Panc1 (cell line): ENCODE results near the gene FAM114A2. TPM values are rescaled to one million over a fixed set of nuclear protein-coding genes. Genes with fewer than 3 reads are reported as not detected.
A peak's percentile ranks its signal among the peaks of the same experiment; 100 is the strongest.

Experiments
- ATAC-seq: fragments of 200-7000 bp; cut with Tn5 transposase; 2 replicates; pipeline ENCODE4 v1.9.1; 2020; ENCODE audit warnings: mild to moderate bottlenecking, moderate library complexity
- BruUV-seq: library from RNA; stranded (reverse); fragments of 400-500 nt; replicated peaks from 2 replicates; lab custom pipeline; 2021; lab: Mats Ljungman, UMichigan
- CTCF ChIA-PET: fragments of 300-600 bp; sonication (Branson Sonifier 250); formaldehyde crosslinking; loops from one replicate; lab custom pipeline; 2022; ENCODE audit warnings: antibody characterized with exemption; lab: Charles Lee
- POLR2A ChIA-PET: fragments of 300-600 bp; sonication (Branson Sonifier 250); formaldehyde crosslinking; loops from one replicate; lab custom pipeline; 2022; ENCODE audit warnings: antibody characterized with exemption; lab: Charles Lee
- DNase-seq: peaks from one replicate; pipeline ENCODE4 v3.0.0-alpha.2; 2010; ENCODE audit warnings: low read depth, low spot score
- H3K27ac ChIP-seq: 2 replicates; pipeline ENCODE4 v1.5.1; 2011; ENCODE audit warnings: mild to moderate bottlenecking, low read length, inconsistent platforms
- H3K27me3 ChIP-seq: fragments of 200-500 bp; sonication (Bioruptor generic); 2 replicates; pipeline ENCODE4 v1.6.0; 2014; ENCODE audit warnings: low read length, inconsistent platforms; ENCODE audit not compliant: control insufficient read depth, insufficient read depth
- H3K36me3 ChIP-seq: fragments of 200-500 bp; sonication (Bioruptor generic); 2 replicates; pipeline ENCODE4 v1.5.1; 2014; ENCODE audit warnings: inconsistent platforms, mild to moderate bottlenecking, low read length, moderate library complexity; ENCODE audit not compliant: control insufficient read depth, insufficient read depth
- H3K4me1 ChIP-seq: 2 replicates; pipeline ENCODE4 v1.5.1; 2011; ENCODE audit warnings: inconsistent platforms, mild to moderate bottlenecking, low read length, moderate library complexity; ENCODE audit not compliant: control insufficient read depth, insufficient read depth
- H3K4me3 ChIP-seq, 2 experiments: 2 replicates each; pipeline ENCODE4 v1.5.1; 2011 to 2012; ENCODE audit warnings: low read depth in 2 of 2, low read length in 2 of 2, mild to moderate bottlenecking in 2 of 2, inconsistent platforms in 1 of 2, moderate library complexity in 1 of 2
- H3K9me3 ChIP-seq: fragments of 200-500 bp; sonication (Bioruptor generic); 2 replicates; pipeline ENCODE4 v1.5.1; 2014; ENCODE audit warnings: low read depth, mild to moderate bottlenecking, inconsistent platforms, low read length, moderate library complexity; ENCODE audit not compliant: control insufficient read depth, insufficient read depth
- CTCF ChIP-seq: fragments of 450-650 bp; IDR thresholded peaks from 2 replicates; pipeline ENCODE4 v1.5.1; 2017; ENCODE audit warnings: mild to moderate bottlenecking
- POLR2AphosphoS5 ChIP-seq: IDR thresholded peaks from 2 replicates; pipeline ENCODE4 v1.6.1; 2012; ENCODE audit warnings: mild to moderate bottlenecking, low read depth, low read length, moderate library complexity
- REST ChIP-seq, 2 experiments: IDR thresholded peaks; 2 replicates each; pipeline ENCODE4 v1.6.1; 2011 to 2012; ENCODE audit warnings: low read depth in 2 of 2, control low read depth in 1 of 2, low read length in 1 of 2, mild to moderate bottlenecking in 1 of 2, moderate library complexity in 1 of 2; ENCODE audit not compliant: insufficient read depth in 1 of 2
- SIN3A ChIP-seq: IDR thresholded peaks from 2 replicates; pipeline ENCODE4 v1.6.1; 2012; ENCODE audit warnings: low read depth, mild to moderate bottlenecking, low read length, moderate library complexity, borderline replicate concordance; ENCODE audit not compliant: insufficient read depth
- TCF7L2 ChIP-seq: IDR thresholded peaks from 2 replicates; pipeline ENCODE4 v1.6.1; 2011; ENCODE audit warnings: mild to moderate bottlenecking, low read depth, low read length, inconsistent platforms
- in situ Hi-C: cut with HindIII; loops from 2 replicates; pipeline ENCODE4 v1.10.0; 2016; ENCODE audit warnings: low sequenced_read_pairs, low pct_unique_long_range_greater_than_20kb
- intact Hi-C: fragments of 100-400 bp; cut with micrococcal nuclease; formaldehyde crosslinking; loops from one replicate; pipeline ENCODE4 v1.10.0; 2022; ENCODE audit not compliant: unreplicated experiment
- total RNA-seq: library from RNA; stranded (reverse); gene quantifications from one replicate; pipeline ENCODE4 v1.2.1, GENCODE V29; 2021; ENCODE audit not compliant: unreplicated experiment

The FAM114A2 gene
- total RNA-seq, 1 experiment from 2014 or later: 20.7 TPM

DNA sequence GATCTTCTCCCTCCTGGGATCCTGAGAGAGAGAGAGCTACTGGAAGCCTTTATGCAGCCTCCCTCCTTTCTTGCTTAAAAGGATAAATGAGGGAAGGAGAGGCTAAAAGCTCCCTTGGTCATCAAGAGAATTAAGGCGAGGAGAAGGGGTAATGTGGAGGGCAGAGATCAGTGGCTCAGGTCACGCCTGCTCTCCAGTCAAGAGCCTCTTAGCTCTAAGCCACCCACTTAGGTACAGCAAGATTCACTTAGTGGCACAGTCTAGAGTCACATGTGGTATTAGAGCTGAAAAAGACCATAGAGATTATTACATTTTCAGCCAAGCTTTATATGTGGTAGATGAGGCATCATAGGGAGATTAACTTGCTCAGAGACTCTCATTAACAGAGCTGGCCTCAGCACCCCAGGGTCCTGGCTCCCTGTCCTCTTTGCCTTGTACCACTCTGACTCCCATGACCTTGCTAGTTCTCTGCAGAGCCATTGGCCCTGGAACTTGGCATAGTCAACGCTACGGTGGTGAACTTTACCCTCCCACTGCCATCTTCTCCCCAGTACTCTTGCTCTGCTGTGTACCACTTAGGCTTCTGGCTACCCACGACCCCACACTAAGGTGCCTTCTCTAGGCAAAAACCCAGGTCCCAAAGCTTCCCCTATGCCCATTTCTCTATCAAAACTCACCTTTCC is 37.7 kb upstream of the FAM114A2 start:
- DNase-seq: no peak
- H3K4me1 ChIP-seq: no peaks in the 10 kb centered on the region
- ChIA-PET CTCF (no interaction called here), POLR2A (interaction anchor here (0.6 kb wide), 1 partner anchor 100 kb away, joined by 4 read pairs; no protein-coding TSS in a partner anchor)
- peaks cover 4% of the 10 kb centered on the region for H3K27me3 ChIP-seq
- H3K36me3 ChIP-seq: no peaks in the 10 kb centered on the region
- no peak overlapping the region for H3K4me3 ChIP-seq
- BruUV-seq: no TSS peak
- H3K9me3 ChIP-seq: no peaks in the 10 kb centered on the region
- TF ChIP-seq TCF7L2: no peak
- TF ChIP-seq CTCF: no peak
- no peak for TF ChIP-seq SIN3A
- TF ChIP-seq REST (IDR thresholded peaks at IDR 0.05; ENCODE audit: insufficient read depth in 1 of 2, low read depth in 2 of 2, low read length in 1 of 2): no peak
- no peak for TF ChIP-seq POLR2AphosphoS5
- H3K27ac ChIP-seq: no peak overlapping the region
- intact Hi-C loops (no loop called here), in situ Hi-C loops (no loop called here)
- ATAC-seq: no peak

- POLR2A ChIA-PET: no interaction called here
- intact Hi-C loops: loop anchor here (1.0 kb wide), 3 partner anchors 97 to 333 kb away; no protein-coding TSS in a partner anchor
- DNase-seq: peak; percentile 58
Observed at GRCh38 chr5:154072414-154073171, 33.9 kb upstream of the FAM114A2 start.

More at GRCh38 chr5:154072414-154073171, 33.9 kb upstream of the FAM114A2 start:
- in situ Hi-C loops: no loop called here
- H3K4me1 ChIP-seq: no peaks in the 10 kb centered on the region
- H3K27ac ChIP-seq: no peak overlapping the region
- BruUV-seq: no TSS peak
- H3K9me3 ChIP-seq: no peaks in the 10 kb centered on the region
- no peak for TF ChIP-seq POLR2AphosphoS5
- TF ChIP-seq REST (IDR thresholded peaks at IDR 0.05; ENCODE audit: insufficient read depth in 1 of 2, low read depth in 2 of 2, low read length in 1 of 2): no peak
- peak; percentile 91 for TF ChIP-seq CTCF
- peaks cover 2% of the 10 kb centered on the region for H3K27me3 ChIP-seq
- CTCF ChIA-PET: interaction anchor here (0.6 to 2.1 kb wide), 12 partner anchors 14 to 384 kb away, joined by 3 to 21 read pairs (median 4); partner anchors contain the start of gene GALNT10
- H3K4me3 ChIP-seq: peak overlapping the region; percentile 6 to 7; a peak in 2 of 4 replicates
- ATAC-seq: peak; percentile 96
- H3K36me3 ChIP-seq: no peaks in the 10 kb centered on the region
